ENCODE data around the gene F2RL3. TPM values are rescaled to one million over a fixed set of nuclear protein-coding genes. Genes with fewer than 3 reads are reported as not detected.
A peak's percentile ranks its signal among the peaks of the same experiment; 100 is the strongest.

Gene F2RL3
- total and polyA plus RNA-seq, 7 experiments from 2014 or later = 0.16 to 0.19 TPM; not detected in 5

GRCh38 chr19:16851031-16851712 lies 37.6 kb upstream of the F2RL3 start:
- POLR2A ChIA-PET = no interaction called here
- H3K4me3 ChIP-seq (ENCODE audit: low read length) = no peak overlapping the region
- no peak overlapping the region for H3K4me3 Mint-ChIP-seq
- intact Hi-C loops (cut with micrococcal nuclease) = no loop called here
- peaks cover 0 to 5% (median 0%) of the 10 kb centered on the region in 7 donors for H3K4me1 Mint-ChIP-seq
- H3K4me1 ChIP-seq (ENCODE audit: control insufficient read depth in 2 of 2, insufficient read depth in 2 of 2, low read length in 2 of 2) = no peaks in the 10 kb centered on the region
- peaks cover 3 to 68% (median 34%) of the 10 kb centered on the region in 5 donors for H3K36me3 Mint-ChIP-seq
- H3K9me3 Mint-ChIP-seq = no peaks in the 10 kb centered on the region
- H3K27me3 Mint-ChIP-seq = no peaks in the 10 kb centered on the region
- no peaks in the 10 kb centered on the region for H3K27me3 ChIP-seq (ENCODE audit: control insufficient read depth in 2 of 2, insufficient read depth in 2 of 2, low read length in 2 of 2)
- ATAC-seq (no peak), DNase-seq (no peak)
- CTCF ChIA-PET = no interaction called here
- H3K27ac Mint-ChIP-seq = no peak overlapping the region
- H3K9me3 ChIP-seq (ENCODE audit: control insufficient read depth in 2 of 3, low read length in 3 of 3) = no peaks in the 10 kb centered on the region
- no peak overlapping the region for H3K27ac ChIP-seq (ENCODE audit: low read depth, low read length)
- H3K36me3 ChIP-seq (ENCODE audit: control insufficient read depth in 2 of 3, insufficient read depth in 3 of 3, low read length in 3 of 3) = peaks cover 0 to 91% (median 0%) of the 10 kb centered on the region in 3 experiments

GRCh38 chr19:16853066-16853465 lies 35.7 kb upstream of the F2RL3 start:
- H3K36me3 Mint-ChIP-seq = peaks cover 3 to 64% (median 29%) of the 10 kb centered on the region in 5 donors
- no peak for ATAC-seq
- no peak for DNase-seq
- Histone ChIP-seq H3K4me3 (ENCODE audit: low read length) (no peak overlapping the region), H3K9me3 (ENCODE audit: control insufficient read depth in 2 of 3, low read length in 3 of 3) (no peaks in the 10 kb centered on the region), H3K4me1 (ENCODE audit: control insufficient read depth in 2 of 2, insufficient read depth in 2 of 2, low read length in 2 of 2) (no peaks in the 10 kb centered on the region), H3K36me3 (ENCODE audit: control insufficient read depth in 2 of 3, insufficient read depth in 3 of 3, low read length in 3 of 3) (peaks cover 0 to 76% (median 0%) of the 10 kb centered on the region in 3 experiments), H3K27ac (ENCODE audit: low read depth, low read length) (no peak overlapping the region), H3K27me3 (ENCODE audit: control insufficient read depth in 2 of 2, insufficient read depth in 2 of 2, low read length in 2 of 2) (no peaks in the 10 kb centered on the region)
- H3K9me3 Mint-ChIP-seq = no peaks in the 10 kb centered on the region
- intact Hi-C loops (cut with micrococcal nuclease) = no loop called here
- ChIA-PET POLR2A (no interaction called here), CTCF (no interaction called here)
- no peak overlapping the region for H3K27ac Mint-ChIP-seq
- H3K4me1 Mint-ChIP-seq = peaks cover 0 to 8% (median 0%) of the 10 kb centered on the region in 7 donors
- no peaks in the 10 kb centered on the region for H3K27me3 Mint-ChIP-seq
- no peak overlapping the region for H3K4me3 Mint-ChIP-seq

DNA sequence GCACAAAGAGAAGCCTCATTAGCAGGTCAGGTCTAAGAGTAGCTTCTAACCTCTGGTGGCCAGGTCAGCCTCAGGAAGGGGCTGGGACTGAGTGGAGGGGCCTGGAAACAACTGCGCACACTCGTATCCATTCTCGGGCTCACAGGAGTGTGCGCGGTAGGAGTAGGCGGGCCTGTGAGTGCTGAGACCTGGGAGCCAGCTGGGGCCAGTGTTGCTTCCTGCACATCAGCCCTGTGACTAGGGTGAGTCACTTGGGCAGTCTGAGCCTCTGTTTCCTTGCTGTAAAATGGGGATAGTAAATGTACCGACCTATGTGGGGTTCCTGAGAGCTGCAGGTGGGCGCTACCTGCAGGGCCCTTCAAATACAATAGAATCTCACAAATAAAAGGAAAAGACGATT lies 32.7 kb upstream of the F2RL3 start:
- POLR2A ChIA-PET = no interaction called here
- CTCF ChIA-PET = no interaction called here
- Mint-ChIP-seq H3K4me1 (peaks cover 0 to 11% (median 0%) of the 10 kb centered on the region in 7 donors), H3K27ac (no peak overlapping the region), H3K36me3 (peaks cover 0 to 62% (median 18%) of the 10 kb centered on the region in 5 donors), H3K9me3 (no peaks in the 10 kb centered on the region), H3K4me3 (no peak overlapping the region), H3K27me3 (no peaks in the 10 kb centered on the region)
- DNase-seq = no peak
- H3K4me1 ChIP-seq (ENCODE audit: control insufficient read depth in 2 of 2, insufficient read depth in 2 of 2, low read length in 2 of 2) = no peaks in the 10 kb centered on the region
- intact Hi-C loops (cut with micrococcal nuclease) = no loop called here
- H3K4me3 ChIP-seq (ENCODE audit: low read length) = no peak overlapping the region
- no peak for ATAC-seq
- no peaks in the 10 kb centered on the region for H3K9me3 ChIP-seq (ENCODE audit: control insufficient read depth in 2 of 3, low read length in 3 of 3)
- no peaks in the 10 kb centered on the region for H3K27me3 ChIP-seq (ENCODE audit: control insufficient read depth in 2 of 2, insufficient read depth in 2 of 2, low read length in 2 of 2)
- peaks cover 0 to 52% (median 0%) of the 10 kb centered on the region in 3 experiments for H3K36me3 ChIP-seq (ENCODE audit: control insufficient read depth in 2 of 3, insufficient read depth in 3 of 3, low read length in 3 of 3)
- H3K27ac ChIP-seq (ENCODE audit: low read depth, low read length) = no peak overlapping the region

DNA sequence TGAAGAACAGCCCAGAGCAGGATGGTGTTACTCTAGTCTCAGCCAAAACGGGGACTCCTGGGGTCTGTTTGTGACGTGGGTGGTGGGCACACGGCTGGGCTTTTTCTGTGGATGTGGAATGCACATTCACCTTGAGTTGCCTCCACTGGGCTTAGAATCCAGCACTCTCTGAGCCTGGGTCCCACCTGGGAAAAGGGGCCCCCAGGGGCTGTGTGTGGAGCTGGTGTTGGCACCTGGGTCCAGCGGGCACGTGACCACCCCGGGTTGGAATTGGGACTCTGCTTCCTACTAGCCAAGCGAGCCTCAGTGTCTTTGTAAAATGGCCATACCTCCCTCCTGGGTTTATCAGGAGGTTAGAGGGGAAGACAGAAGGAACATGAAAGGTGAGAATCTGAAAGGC lies 29.2 kb upstream of the F2RL3 start:
- H3K4me3 Mint-ChIP-seq = no peak overlapping the region
- intact Hi-C loops (cut with micrococcal nuclease) = no loop called here
- POLR2A ChIA-PET = no interaction called here
- no peak overlapping the region for H3K27ac ChIP-seq (ENCODE audit: low read depth, low read length)
- CTCF ChIA-PET = no interaction called here
- no peaks in the 10 kb centered on the region for H3K9me3 ChIP-seq (ENCODE audit: control insufficient read depth in 2 of 3, low read length in 3 of 3)
- no peak overlapping the region for H3K27ac Mint-ChIP-seq
- ATAC-seq = no peak
- no peaks in the 10 kb centered on the region for H3K4me1 ChIP-seq (ENCODE audit: control insufficient read depth in 2 of 2, insufficient read depth in 2 of 2, low read length in 2 of 2)
- peaks cover under 1 to 51% (median 18%) of the 10 kb centered on the region in 5 donors for H3K36me3 Mint-ChIP-seq
- H3K27me3 ChIP-seq (ENCODE audit: control insufficient read depth in 2 of 2, insufficient read depth in 2 of 2, low read length in 2 of 2) = no peaks in the 10 kb centered on the region
- no peaks in the 10 kb centered on the region for H3K9me3 Mint-ChIP-seq
- H3K4me1 Mint-ChIP-seq = peaks cover 0 to 6% (median 0%) of the 10 kb centered on the region in 7 donors
- no peak for DNase-seq
- peaks cover 0 to 40% (median 4%) of the 10 kb centered on the region in 3 experiments for H3K36me3 ChIP-seq (ENCODE audit: control insufficient read depth in 2 of 3, insufficient read depth in 3 of 3, low read length in 3 of 3)
- no peak overlapping the region for H3K4me3 ChIP-seq (ENCODE audit: low read length)
- no peaks in the 10 kb centered on the region for H3K27me3 Mint-ChIP-seq

DNA sequence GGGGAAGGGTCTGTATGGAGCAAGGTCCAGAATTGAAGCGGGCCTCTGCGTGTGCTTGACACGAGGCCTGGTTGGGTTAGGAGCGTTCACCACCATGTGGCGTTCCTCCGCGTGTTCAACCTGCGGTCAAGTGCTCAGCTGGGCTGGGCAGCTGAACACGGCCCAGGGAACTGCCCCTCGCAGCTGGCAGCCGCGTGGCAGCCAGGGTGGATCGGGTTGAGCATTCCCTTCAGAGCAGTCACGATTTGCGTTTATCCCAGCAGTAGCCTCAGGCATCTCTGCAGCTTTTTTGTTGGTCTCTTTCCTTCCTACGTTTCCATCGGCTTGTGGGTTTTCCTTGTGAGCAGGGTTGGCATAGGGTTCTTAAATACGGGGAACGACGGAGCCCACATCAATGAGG lies 28.7 kb upstream of the F2RL3 start:
- Histone ChIP-seq H3K9me3 (ENCODE audit: control insufficient read depth in 2 of 3, low read length in 3 of 3) (no peaks in the 10 kb centered on the region), H3K27ac (ENCODE audit: low read depth, low read length) (no peak overlapping the region), H3K4me3 (ENCODE audit: low read length) (no peak overlapping the region), H3K36me3 (ENCODE audit: control insufficient read depth in 2 of 3, insufficient read depth in 3 of 3, low read length in 3 of 3) (peaks cover 0 to 38% (median 4%) of the 10 kb centered on the region in 3 experiments), H3K27me3 (ENCODE audit: control insufficient read depth in 2 of 2, insufficient read depth in 2 of 2, low read length in 2 of 2) (no peaks in the 10 kb centered on the region), H3K4me1 (ENCODE audit: control insufficient read depth in 2 of 2, insufficient read depth in 2 of 2, low read length in 2 of 2) (no peaks in the 10 kb centered on the region)
- no peaks in the 10 kb centered on the region for H3K9me3 Mint-ChIP-seq
- H3K36me3 Mint-ChIP-seq = peaks cover 0 to 47% (median 13%) of the 10 kb centered on the region in 5 donors
- H3K4me1 Mint-ChIP-seq = peaks cover 0 to 6% (median 0%) of the 10 kb centered on the region in 7 donors
- H3K27me3 Mint-ChIP-seq = no peaks in the 10 kb centered on the region
- H3K27ac Mint-ChIP-seq = peak overlapping the region in 1 of 9 donors; percentile 79
- ChIA-PET POLR2A (no interaction called here), CTCF (no interaction called here)
- no peak overlapping the region for H3K4me3 Mint-ChIP-seq
- no peak for DNase-seq
- no peak for ATAC-seq
- intact Hi-C loops (cut with micrococcal nuclease) = no loop called here

DNA sequence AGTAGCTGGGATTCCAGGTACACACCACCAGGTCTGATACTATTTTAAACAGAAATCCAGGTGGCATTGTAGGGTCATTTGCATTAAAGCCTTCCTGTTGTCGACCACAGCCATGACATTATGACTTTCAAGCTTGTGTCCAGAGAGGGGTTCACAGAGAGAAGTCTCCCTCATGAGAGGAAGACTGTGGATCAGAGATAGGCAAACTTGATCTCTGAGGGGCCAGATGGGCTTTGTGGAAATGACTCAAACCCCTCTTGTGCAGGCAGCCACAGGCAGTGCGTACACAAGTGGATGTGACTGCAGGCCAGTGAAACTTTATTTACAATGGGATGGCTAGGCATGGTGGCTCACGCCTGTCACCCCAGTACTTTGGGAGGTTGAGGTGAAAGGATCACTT lies 27.8 kb upstream of the F2RL3 start:
- Histone ChIP-seq H3K27ac (ENCODE audit: low read depth, low read length) (no peak overlapping the region), H3K27me3 (ENCODE audit: control insufficient read depth in 2 of 2, insufficient read depth in 2 of 2, low read length in 2 of 2) (no peaks in the 10 kb centered on the region), H3K4me1 (ENCODE audit: control insufficient read depth in 2 of 2, insufficient read depth in 2 of 2, low read length in 2 of 2) (no peaks in the 10 kb centered on the region), H3K36me3 (ENCODE audit: control insufficient read depth in 2 of 3, insufficient read depth in 3 of 3, low read length in 3 of 3) (peaks cover 4 to 43% (median 6%) of the 10 kb centered on the region in 3 experiments), H3K4me3 (ENCODE audit: low read length) (no peak overlapping the region), H3K9me3 (ENCODE audit: control insufficient read depth in 2 of 3, low read length in 3 of 3) (no peaks in the 10 kb centered on the region)
- Mint-ChIP-seq H3K27ac (no peak overlapping the region), H3K9me3 (no peaks in the 10 kb centered on the region), H3K4me3 (no peak overlapping the region), H3K27me3 (no peaks in the 10 kb centered on the region), H3K36me3 (peaks cover under 1 to 50% (median 13%) of the 10 kb centered on the region in 5 donors), H3K4me1 (peaks cover 0 to 6% (median 0%) of the 10 kb centered on the region in 7 donors)
- CTCF ChIA-PET = no interaction called here
- no peak for DNase-seq
- intact Hi-C loops (cut with micrococcal nuclease) = no loop called here
- no peak for ATAC-seq
- POLR2A ChIA-PET = no interaction called here

GRCh38 chr19:16861834-16862233 lies 27.0 kb upstream of the F2RL3 start:
- Mint-ChIP-seq H3K36me3 (peaks cover 4 to 47% (median 17%) of the 10 kb centered on the region in 5 donors), H3K27ac (no peak overlapping the region)
- ATAC-seq = no peak

More at GRCh38 chr19:16861834-16862233, 27.0 kb upstream of the F2RL3 start:
- intact Hi-C loops (cut with micrococcal nuclease) = no loop called here
- no peak for DNase-seq
- Histone ChIP-seq H3K27ac (ENCODE audit: low read depth, low read length) (no peak overlapping the region), H3K27me3 (ENCODE audit: control insufficient read depth in 2 of 2, insufficient read depth in 2 of 2, low read length in 2 of 2) (no peaks in the 10 kb centered on the region), H3K36me3 (ENCODE audit: control insufficient read depth in 2 of 3, insufficient read depth in 3 of 3, low read length in 3 of 3) (peaks cover 4 to 48% (median 12%) of the 10 kb centered on the region in 3 experiments), H3K4me1 (ENCODE audit: control insufficient read depth in 2 of 2, insufficient read depth in 2 of 2, low read length in 2 of 2) (no peaks in the 10 kb centered on the region), H3K9me3 (ENCODE audit: control insufficient read depth in 2 of 3, low read length in 3 of 3) (no peaks in the 10 kb centered on the region), H3K4me3 (ENCODE audit: low read length) (no peak overlapping the region)
- Mint-ChIP-seq H3K9me3 (no peaks in the 10 kb centered on the region), H3K4me1 (peaks cover 0 to 6% (median 0%) of the 10 kb centered on the region in 7 donors), H3K4me3 (no peak overlapping the region), H3K27me3 (no peaks in the 10 kb centered on the region)
- ChIA-PET POLR2A (no interaction called here), CTCF (no interaction called here)
